ENCODE results near the gene ZFYVE28.

- TF ChIP-seq POLR2A (IDR thresholded peaks at IDR 0.05) (no peak), CTCF (IDR thresholded peaks at IDR 0.05) (no peak)
Observed at GRCh38 chr4:2419814-2420213, 1.4 kb upstream of the ZFYVE28 start.

All from body of pancreas (tissue), 4 donors.